Measurements from ENCODE around the gene MYEOV. TPM values are rescaled to one million over a fixed set of nuclear protein-coding genes. Genes with fewer than 3 reads are reported as not detected.

The MYEOV gene
- polyA plus RNA-seq, 1 experiment, result 4.5 TPM

DNA sequence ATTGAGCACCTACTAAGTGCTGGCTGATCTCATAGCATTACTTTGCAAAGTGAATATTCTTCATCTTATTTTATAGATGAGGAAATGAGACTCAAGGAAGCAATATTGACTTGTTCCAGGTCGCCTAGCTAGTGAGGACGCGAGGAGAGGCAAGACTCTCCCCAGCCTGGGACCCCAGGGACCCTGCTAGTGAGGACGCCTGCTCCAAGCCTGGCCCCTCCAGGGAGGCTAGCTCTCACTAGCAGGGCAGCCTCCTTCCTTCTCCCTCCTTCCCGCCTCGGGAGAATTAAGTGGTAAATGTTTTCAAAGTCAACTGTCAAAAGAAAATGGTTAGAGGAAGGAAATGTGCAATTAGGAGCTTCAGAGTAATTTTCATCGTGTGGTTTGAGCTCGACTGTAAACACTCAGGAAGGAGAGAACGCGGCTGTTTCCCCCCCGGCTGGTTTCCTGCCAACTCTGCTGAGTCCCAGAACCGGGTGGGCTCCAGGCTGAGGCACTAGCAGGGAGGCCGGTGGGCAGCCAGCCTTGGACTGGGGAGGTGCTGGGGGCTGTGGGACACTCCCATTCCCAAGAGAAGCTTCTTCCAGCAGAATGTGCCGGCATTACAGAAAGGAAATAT, 17.9 kb downstream of the MYEOV start:
- POLR2A ChIA-PET, result no interaction called here
- Histone ChIP-seq H3K4me3 (ENCODE audit: low read depth, low read length) (no peak overlapping the region), H3K36me3 (ENCODE audit: control insufficient read depth, insufficient read depth, low read length) (no peaks in the 10 kb centered on the region), H3K27me3 (ENCODE audit: control insufficient read depth, insufficient read depth, low read length) (no peaks in the 10 kb centered on the region)
- CTCF ChIA-PET, result interaction anchor here (1.2 to 1.5 kb wide), 3 partner anchors 14 to 332 kb away, joined by 3 to 4 read pairs (median 4); no protein-coding TSS in a partner anchor
- TF ChIP-seq, protein P1, sequence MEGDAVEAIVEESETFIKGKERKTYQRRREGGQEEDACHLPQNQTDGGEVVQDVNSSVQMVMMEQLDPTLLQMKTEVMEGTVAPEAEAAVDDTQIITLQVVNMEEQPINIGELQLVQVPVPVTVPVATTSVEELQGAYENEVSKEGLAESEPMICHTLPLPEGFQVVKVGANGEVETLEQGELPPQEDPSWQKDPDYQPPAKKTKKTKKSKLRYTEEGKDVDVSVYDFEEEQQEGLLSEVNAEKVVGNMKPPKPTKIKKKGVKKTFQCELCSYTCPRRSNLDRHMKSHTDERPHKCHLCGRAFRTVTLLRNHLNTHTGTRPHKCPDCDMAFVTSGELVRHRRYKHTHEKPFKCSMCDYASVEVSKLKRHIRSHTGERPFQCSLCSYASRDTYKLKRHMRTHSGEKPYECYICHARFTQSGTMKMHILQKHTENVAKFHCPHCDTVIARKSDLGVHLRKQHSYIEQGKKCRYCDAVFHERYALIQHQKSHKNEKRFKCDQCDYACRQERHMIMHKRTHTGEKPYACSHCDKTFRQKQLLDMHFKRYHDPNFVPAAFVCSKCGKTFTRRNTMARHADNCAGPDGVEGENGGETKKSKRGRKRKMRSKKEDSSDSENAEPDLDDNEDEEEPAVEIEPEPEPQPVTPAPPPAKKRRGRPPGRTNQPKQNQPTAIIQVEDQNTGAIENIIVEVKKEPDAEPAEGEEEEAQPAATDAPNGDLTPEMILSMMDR (IDR thresholded peaks at IDR 0.05; ENCODE audit: insufficient read depth, low read depth, low read length), result no peak
- no peak for DNase-seq (ENCODE audit: low read depth)

DNA sequence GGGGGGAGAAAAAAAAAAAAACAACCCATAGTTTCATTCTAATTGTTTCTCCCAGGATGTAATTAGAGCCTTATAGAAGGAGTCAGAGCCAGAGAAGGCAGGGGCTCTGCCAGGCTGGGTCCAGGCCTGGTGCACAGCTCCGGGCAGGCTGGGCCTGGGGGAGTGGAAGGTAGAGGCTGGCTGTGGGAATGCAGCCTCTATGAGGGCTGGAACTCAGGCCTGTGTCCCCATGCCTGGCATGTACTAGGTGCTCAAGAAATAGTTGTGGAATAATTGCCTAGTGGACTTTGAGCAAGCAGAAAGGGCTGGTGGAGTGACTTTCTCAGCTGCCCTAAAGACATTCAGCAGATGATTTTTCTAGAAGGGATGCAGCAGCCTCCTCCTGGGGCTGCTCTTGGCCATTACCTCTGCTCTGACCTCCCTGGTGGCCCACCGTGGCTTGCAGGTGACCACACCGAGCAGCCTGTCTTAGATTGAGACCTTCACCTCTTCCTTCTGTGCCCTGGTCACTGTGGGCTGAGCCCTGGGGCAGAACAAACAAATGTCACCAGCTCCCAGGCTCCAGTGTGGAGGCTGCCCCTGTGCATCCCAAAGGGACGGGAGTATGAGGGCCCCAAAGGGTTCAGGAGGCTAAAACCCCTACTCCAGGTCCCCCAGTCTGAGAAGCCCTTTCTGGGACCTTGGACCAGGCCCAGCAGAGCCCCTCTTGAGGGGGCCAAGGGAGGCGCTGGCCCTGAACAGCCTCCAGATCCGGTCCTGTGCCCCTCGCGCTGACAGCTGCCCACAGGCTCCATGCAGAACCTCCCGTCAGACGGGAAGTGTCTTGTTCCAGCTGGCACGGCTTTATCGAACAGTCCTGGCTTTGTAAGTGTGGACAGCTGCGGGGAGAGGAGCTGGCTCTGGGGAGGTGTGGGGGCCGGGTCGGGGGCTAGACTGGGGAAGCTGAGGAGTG, 18.8 kb downstream of the MYEOV start:
- CTCF ChIA-PET, result interaction anchor here (0.7 to 1.5 kb wide), 3 partner anchors 8 to 20 kb away, joined by 3 to 4 read pairs (median 4); no protein-coding TSS in a partner anchor
- H3K4me3 ChIP-seq (ENCODE audit: low read depth, low read length), result no peak overlapping the region
- POLR2A ChIA-PET, result no interaction called here
- DNase-seq (ENCODE audit: low read depth), result no peak
- no peaks in the 10 kb centered on the region for H3K27me3 ChIP-seq (ENCODE audit: control insufficient read depth, insufficient read depth, low read length)
- TF ChIP-seq, protein P1 (IDR thresholded peaks at IDR 0.05; ENCODE audit: insufficient read depth, low read depth, low read length), result no peak
- H3K36me3 ChIP-seq (ENCODE audit: control insufficient read depth, insufficient read depth, low read length), result no peaks in the 10 kb centered on the region

DNA sequence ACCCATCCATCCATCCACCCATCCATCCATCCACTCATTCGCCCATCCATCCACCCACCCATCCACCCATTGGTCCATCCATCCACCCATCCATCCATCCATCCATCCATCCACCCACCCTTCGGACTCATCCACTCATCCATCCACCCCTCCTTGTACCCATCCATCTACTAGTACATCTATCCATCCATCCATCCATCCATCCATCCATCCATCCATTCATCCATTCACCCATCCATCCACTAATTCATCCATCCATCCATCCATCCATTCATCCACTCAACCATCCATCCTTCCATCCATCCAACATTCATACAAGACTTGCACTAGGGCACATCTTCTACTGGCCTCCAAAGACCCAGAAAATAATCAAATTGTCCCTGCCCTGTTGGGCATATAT, 20.0 kb downstream of the MYEOV start:
- ChIA-PET CTCF (no interaction called here), POLR2A (no interaction called here)
- Histone ChIP-seq H3K36me3 (ENCODE audit: control insufficient read depth, insufficient read depth, low read length) (no peaks in the 10 kb centered on the region), H3K4me3 (ENCODE audit: low read depth, low read length) (no peak overlapping the region), H3K27me3 (ENCODE audit: control insufficient read depth, insufficient read depth, low read length) (no peaks in the 10 kb centered on the region)
- TF ChIP-seq, protein P1 (IDR thresholded peaks at IDR 0.05; ENCODE audit: insufficient read depth, low read depth, low read length), result no peak
- no peak for DNase-seq (ENCODE audit: low read depth)

DNA sequence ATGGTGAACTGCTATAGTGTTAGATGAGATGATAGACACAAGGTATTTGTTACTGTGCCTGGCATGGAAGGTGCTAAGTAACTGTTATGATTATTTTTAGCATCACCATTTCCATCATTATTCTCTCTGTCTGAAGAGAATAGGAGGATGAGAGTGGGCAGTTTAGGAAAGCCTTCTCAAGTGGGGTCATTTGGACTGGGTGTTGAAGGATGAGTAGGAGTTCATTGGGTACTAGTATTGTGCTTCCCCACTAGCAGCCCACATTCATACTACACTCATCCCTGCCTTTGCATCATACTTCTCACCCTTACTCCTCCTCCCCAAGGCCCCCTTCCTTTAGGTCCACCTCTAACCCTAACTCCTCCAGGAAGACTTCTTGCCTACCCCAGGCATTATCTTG, 20.6 kb downstream of the MYEOV start:
- Histone ChIP-seq H3K27me3 (ENCODE audit: control insufficient read depth, insufficient read depth, low read length) (no peaks in the 10 kb centered on the region), H3K36me3 (ENCODE audit: control insufficient read depth, insufficient read depth, low read length) (no peaks in the 10 kb centered on the region), H3K4me3 (ENCODE audit: low read depth, low read length) (no peak overlapping the region)
- ChIA-PET CTCF (no interaction called here), POLR2A (no interaction called here)
- TF ChIP-seq, protein P1 (IDR thresholded peaks at IDR 0.05; ENCODE audit: insufficient read depth, low read depth, low read length), result no peak
- no peak for DNase-seq (ENCODE audit: low read depth)

DNA sequence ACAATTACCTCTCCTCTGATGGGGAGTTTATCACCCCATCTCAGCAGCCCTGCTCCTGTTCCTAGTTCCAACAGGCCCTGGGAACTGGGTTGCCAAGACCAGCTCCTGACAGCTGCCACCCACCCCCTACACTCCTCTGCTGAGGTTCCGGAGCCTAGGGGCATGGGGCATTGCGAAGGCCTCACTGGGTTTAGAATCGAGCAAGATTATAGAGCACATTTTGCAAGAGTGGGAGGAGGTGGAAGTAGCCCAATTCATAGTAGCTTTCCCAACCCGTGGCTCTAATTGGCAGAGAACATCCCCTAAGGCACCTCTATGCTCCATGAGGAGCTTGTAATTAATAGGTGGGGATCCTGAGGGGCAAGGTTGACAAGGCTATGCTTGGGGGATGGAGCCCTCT, 23.0 kb downstream of the MYEOV start:
- Histone ChIP-seq H3K36me3 (ENCODE audit: control insufficient read depth, insufficient read depth, low read length) (no peaks in the 10 kb centered on the region), H3K27me3 (ENCODE audit: control insufficient read depth, insufficient read depth, low read length) (no peaks in the 10 kb centered on the region), H3K4me3 (ENCODE audit: low read depth, low read length) (no peak overlapping the region)
- ChIA-PET POLR2A (no interaction called here), CTCF (interaction anchor here (0.6 to 1.2 kb wide), 2 partner anchors 10 to 138 kb away, joined by 3 read pairs; no protein-coding TSS in a partner anchor)
- TF ChIP-seq, protein P1 (IDR thresholded peaks at IDR 0.05; ENCODE audit: insufficient read depth, low read depth, low read length), result no peak
- no peak for DNase-seq (ENCODE audit: low read depth)

Data from BJ (cell line).